GM13977 (cell line): ENCODE data around the gene P4HTM.

Experiments used
- DNase-seq: peaks from one replicate; pipeline ENCODE4 v3.0.0; 2012; ENCODE audit warnings: low spot score
- CTCF ChIP-seq: IDR thresholded peaks from 2 replicates; pipeline ENCODE4 v1.5.1; 2012; ENCODE audit warnings: mild to moderate bottlenecking, control low read depth; ENCODE audit not compliant: insufficient read depth; ENCODE audit errors: extremely low read depth, missing control alignments
- in situ Hi-C: fragments of 300-500 bp; cut with MboI; formaldehyde crosslinking; loops from one replicate; pipeline ENCODE4 v1.12.0; 2022; ENCODE audit warnings: low sequenced_read_pairs, low pct_unique_long_range_greater_than_20kb, mixed read lengths, inconsistent platforms; ENCODE audit not compliant: unreplicated experiment

Gene P4HTM

GRCh38 chr3:48991851-48992545, 2.0 kb downstream of the P4HTM start:
- in situ Hi-C loops, result no loop called here
- DNase-seq, result no peak
- no peak for TF ChIP-seq CTCF

GRCh38 chr3:48993834-48994233, 3.8 kb downstream of the P4HTM start:
- in situ Hi-C loops, result no loop called here
- no peak for TF ChIP-seq CTCF
- no peak for DNase-seq

GRCh38 chr3:48996640-48997039, 6.6 kb downstream of the P4HTM start:
- TF ChIP-seq CTCF, result no peak
- in situ Hi-C loops, result no loop called here
- no peak for DNase-seq

DNA sequence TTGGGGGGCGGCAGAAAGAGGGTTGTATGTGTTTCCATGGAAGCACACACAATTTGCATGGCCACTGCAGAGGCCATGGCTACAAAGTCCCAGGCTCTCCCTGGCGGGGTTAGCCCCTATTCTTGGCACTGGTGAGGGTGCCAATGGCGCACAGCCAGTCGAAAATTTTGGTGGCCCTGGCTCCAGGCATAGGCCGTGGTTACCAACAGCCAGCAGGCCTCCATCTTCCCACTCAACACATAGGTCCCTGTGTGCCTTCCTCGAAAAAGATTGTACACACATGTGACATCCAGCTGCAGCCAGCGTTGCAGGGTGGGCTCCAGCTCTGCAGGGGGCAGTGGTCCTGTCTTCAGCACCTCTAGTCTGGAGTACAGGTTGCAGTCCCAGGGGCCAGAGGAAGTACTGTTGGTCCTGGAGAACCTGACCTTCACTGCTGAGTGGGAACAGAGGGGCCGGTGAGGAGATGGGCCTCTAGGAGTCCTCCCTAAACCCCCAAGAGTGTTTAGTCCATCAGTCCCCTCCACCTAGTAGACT, 7.1 kb downstream of the P4HTM start:
- DNase-seq, result no peak
- in situ Hi-C loops, result no loop called here
- TF ChIP-seq CTCF, result no peak

DNA sequence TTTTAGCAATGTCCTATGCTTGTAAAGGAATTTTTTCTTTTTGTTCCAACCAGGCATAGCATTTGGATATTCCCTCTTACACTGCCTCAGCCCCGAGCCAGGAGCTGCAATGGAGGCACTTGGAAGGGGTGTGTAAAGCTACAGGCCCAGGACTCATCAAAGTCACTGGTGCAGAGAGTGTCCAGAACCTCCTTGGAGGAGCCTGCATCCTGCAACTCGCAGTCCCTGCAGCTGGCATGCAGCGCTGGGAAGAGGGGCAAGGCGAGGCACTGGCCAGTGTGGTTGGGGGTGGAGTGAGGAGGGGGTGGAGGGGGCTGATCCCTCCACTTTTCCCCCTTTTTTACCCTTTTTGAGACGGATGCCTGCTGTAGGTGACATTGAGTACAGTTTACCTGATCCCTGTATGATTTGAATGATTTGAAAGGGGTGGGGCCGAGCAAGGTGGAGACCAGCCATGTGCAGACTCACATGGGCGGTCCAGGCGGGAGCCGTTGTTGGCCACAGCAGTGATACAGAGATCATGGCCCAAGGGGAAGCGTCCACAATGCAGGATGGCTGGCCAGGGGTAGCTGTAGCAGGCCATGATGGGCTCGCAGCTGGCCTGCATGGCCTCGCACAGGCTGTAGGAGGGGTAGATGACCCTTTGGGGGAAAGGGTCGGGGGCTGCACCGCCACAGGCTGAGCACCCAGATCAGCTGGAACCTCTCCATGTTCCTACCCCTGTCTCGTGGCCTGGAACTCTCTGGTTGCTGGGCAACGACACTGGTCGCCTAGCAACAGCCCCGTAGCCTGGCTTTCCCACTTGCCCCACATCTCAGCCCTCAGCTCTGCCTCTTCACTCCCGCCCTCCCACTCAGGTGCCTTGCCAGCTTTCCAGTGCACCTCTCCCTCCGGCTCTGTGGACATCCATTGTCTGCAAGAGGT, 7.9 kb downstream of the P4HTM start:
- in situ Hi-C loops, result no loop called here
- TF ChIP-seq CTCF, result no peak
- no peak for DNase-seq

- in situ Hi-C loops, result no loop called here
- no peak for TF ChIP-seq CTCF
- DNase-seq, result no peak
Measured at GRCh38 chr3:48999085-48999858, 9.2 kb downstream of the P4HTM start.
